Activated naive CD8-positive, alpha-beta T cell treated with anti-CD3 and anti-CD28 coated beads, Interleukin-2, amount 50 U/mL, for 16 hours (primary cell): ENCODE results near the gene NIT2.
"Not testable (repeated sequence)": the region's sequence is repeated elsewhere in the genome, so short reads cannot be mapped to it uniquely, and the experiment has no call there.

ENCODE experiments used
- DNase-seq: peaks from one replicate; pipeline ENCODE4 v3.0.0-alpha.2; 2020; ENCODE audit warnings: low read depth, low spot score

The NIT2 gene

GRCh38 chr3:100334488-100335351 is at the start of gene NIT2:
TSS of gene NIT2 (plus strand) at chr3:100334757. CDS start at chr3:100334792, 35 bp downstream.
- DNase-seq = peak; percentile 51

- no peak for DNase-seq
Observed at GRCh38 chr3:100288288-100288894, 46.2 kb upstream of the NIT2 start.

GRCh38 chr3:100289339-100289738 is 45.2 kb upstream of the NIT2 start:
- no peak for DNase-seq

GRCh38 chr3:100295089-100295488 is 39.5 kb upstream of the NIT2 start:
- DNase-seq = no peak

GRCh38 chr3:100297784-100298183 is 36.8 kb upstream of the NIT2 start:
- no peak for DNase-seq

- no peak for DNase-seq
Observed at GRCh38 chr3:100299016-100299415, 35.5 kb upstream of the NIT2 start.

- no peak for DNase-seq
Observed at GRCh38 chr3:100306695-100307094, 27.9 kb upstream of the NIT2 start.

- no peak for DNase-seq
Observed at GRCh38 chr3:100310355-100310965, 24.1 kb upstream of the NIT2 start.

GRCh38 chr3:100311011-100311410 is 23.5 kb upstream of the NIT2 start:
- no peak for DNase-seq

- DNase-seq = no peak
Observed at GRCh38 chr3:100316641-100317069, 17.9 kb upstream of the NIT2 start.

- no peak for DNase-seq
Observed at GRCh38 chr3:100317912-100318311, 16.6 kb upstream of the NIT2 start.

- no peak for DNase-seq
Observed at GRCh38 chr3:100319951-100320350, 14.6 kb upstream of the NIT2 start.

GRCh38 chr3:100324044-100324443 is 10.5 kb upstream of the NIT2 start:
- no peak for DNase-seq

- DNase-seq = no peak
Observed at GRCh38 chr3:100325827-100326226, 8.7 kb upstream of the NIT2 start.

GRCh38 chr3:100327377-100327776 is 7.2 kb upstream of the NIT2 start:
- DNase-seq = not testable (repeated sequence)

- no peak for DNase-seq
Observed at GRCh38 chr3:100329800-100330489, 4.6 kb upstream of the NIT2 start.

- DNase-seq = no peak
Observed at GRCh38 chr3:100330651-100331050, 3.9 kb upstream of the NIT2 start.

GRCh38 chr3:100331660-100332059 is 2.9 kb upstream of the NIT2 start:
- DNase-seq = no peak

GRCh38 chr3:100333051-100333450 is 1.5 kb upstream of the NIT2 start:
- no peak for DNase-seq

- no peak for DNase-seq
Observed at GRCh38 chr3:100333970-100334487, 528 bp upstream of the NIT2 start.

GRCh38 chr3:100335434-100335833 is 877 bp downstream of the NIT2 start:
- DNase-seq = no peak

- not testable (repeated sequence) for DNase-seq
Observed at GRCh38 chr3:100336229-100336628, 1.7 kb downstream of the NIT2 start.
